GM12878 (cell line): ENCODE data around the gene EGFR. TPM values are rescaled to one million over a fixed set of nuclear protein-coding genes. Genes with fewer than 3 reads are reported as not detected.

ENCODE experiments used
- BACH1 ChIP-seq: fragments of 450-650 bp; IDR thresholded peaks from 2 replicates; pipeline ENCODE4 v1.6.1; 2017; ENCODE audit warnings: mild to moderate bottlenecking, borderline replicate concordance
- BRCA1 ChIP-seq: IDR thresholded peaks from 2 replicates; pipeline ENCODE4 v1.6.1; 2011; ENCODE audit warnings: low read depth, low read length, improper control_type of control experiment
- DPF2 ChIP-seq: fragments of 450-650 bp; IDR thresholded peaks from 2 replicates; pipeline ENCODE4 v1.6.1; 2017; ENCODE audit warnings: mild to moderate bottlenecking
- EGR1 ChIP-seq, 2 experiments: IDR thresholded peaks; 1 replicate in 1 of 2; 2 replicates in 1 of 2; pipeline ENCODE4 v1.6.1; 2011 to 2012; ENCODE audit warnings: low read depth in 2 of 2, low read length in 2 of 2, borderline replicate concordance in 1 of 2, mild to moderate bottlenecking in 1 of 2, moderate library complexity in 1 of 2
- EP300 ChIP-seq, 2 experiments: fragments of 150-350 bp in 1 of 2; IDR thresholded peaks; 2 replicates each; pipeline ENCODE4 v1.6.1; 2011 to 2012; ENCODE audit warnings: low read depth in 2 of 2, low read length in 2 of 2, borderline replicate concordance in 1 of 2, improper control_type of control experiment in 1 of 2, inconsistent platforms in 1 of 2; ENCODE audit not compliant: control insufficient read depth in 1 of 2
- EZH2 ChIP-seq: IDR thresholded peaks from 2 replicates; pipeline ENCODE4 v1.6.1; 2012; ENCODE audit warnings: low read depth, mild to moderate bottlenecking, control low read depth, inconsistent platforms, low read length, borderline replicate concordance; ENCODE audit not compliant: control insufficient read depth
- FOXM1 ChIP-seq: IDR thresholded peaks from 2 replicates; pipeline ENCODE4 v1.6.1; 2012; ENCODE audit warnings: low read depth, mild to moderate bottlenecking, inconsistent platforms, low read length, moderate library complexity
- JUND ChIP-seq: IDR thresholded peaks from 2 replicates; pipeline ENCODE4 v1.6.1; 2012; ENCODE audit warnings: low read depth, mild to moderate bottlenecking, low read length, improper control_type of control experiment, moderate library complexity
- KDM1A ChIP-seq: fragments of 200-600 bp; sonication (generic); IDR thresholded peaks from 2 replicates; pipeline ENCODE4 v1.6.1; 2016; ENCODE audit warnings: borderline replicate concordance
- NFXL1 ChIP-seq: fragments of 450-650 bp; IDR thresholded peaks from 2 replicates; pipeline ENCODE4 v1.6.1; 2017; ENCODE audit warnings: antibody characterized with exemption, mild to moderate bottlenecking, borderline replicate concordance
- RAD51 ChIP-seq: fragments of 450-650 bp; IDR thresholded peaks from 2 replicates; pipeline ENCODE4 v1.6.1; 2016; ENCODE audit warnings: moderate library complexity, mild to moderate bottlenecking, inconsistent platforms
- RBBP5 ChIP-seq: fragments of 200-600 bp; sonication (generic); conservative IDR thresholded peaks from 2 replicates; pipeline ENCODE4 v1.6.1; 2016
- SP1 ChIP-seq: IDR thresholded peaks from one replicate; pipeline ENCODE4 v1.6.1; 2011; ENCODE audit warnings: low read depth, low read length
- STAT3 ChIP-seq: IDR thresholded peaks from 2 replicates; pipeline ENCODE4 v1.6.1; 2011; ENCODE audit warnings: low read depth, low read length, improper control_type of control experiment
- TARDBP ChIP-seq: IDR thresholded peaks from 2 replicates; pipeline ENCODE4 v1.6.1; 2016; ENCODE audit warnings: borderline replicate concordance
- ZSCAN29 ChIP-seq: fragments of 450-650 bp; IDR thresholded peaks from 2 replicates; pipeline ENCODE4 v1.6.1; 2017; ENCODE audit warnings: mild to moderate bottlenecking, moderate library complexity
- polyA plus RNA-seq, 11 experiments: library from polyadenylated mRNA; depleted of rRNA in 4 of 11; unstranded in 6 of 11; stranded (reverse) in 5 of 11; fragments of >200 nt; fragmentation: Nextera tagmentation in 4 of 11; fragmentation: Illumina TruSeq in 1 of 11; extraction: Ambion mirVana in 4 of 11; extraction: Trizol in 1 of 11; gene quantifications; 1 replicate in 1 of 11; 2 replicates in 10 of 11; pipeline versions ENCODE4 v1.2.1 to v1.2.3, GENCODE V29; 2011 to 2016; ENCODE audit warnings: inconsistent platforms in 2 of 11, missing spikeins in 2 of 11, low read depth in 1 of 11
- total RNA-seq, 4 experiments: library from RNA; depleted of rRNA in 3 of 4; stranded (reverse); fragments of >200 nt in 3 of 4; fragmentation: Illumina TruSeq in 1 of 4; extraction: Trizol in 1 of 4; gene quantifications; 2 replicates each; pipeline versions ENCODE4 v1.2.1 to v1.2.3, GENCODE V29; 2013 to 2021
- TF ChIP-seq, protein P1 (sequence below): fragments of 450-650 bp; IDR thresholded peaks from 2 replicates; pipeline ENCODE4 v1.6.1; 2016; ENCODE audit warnings: mild to moderate bottlenecking, moderate library complexity, borderline replicate concordance
- TF ChIP-seq, protein P2 (sequence below): fragments of 450-650 bp; IDR thresholded peaks from 2 replicates; pipeline ENCODE4 v1.6.1; 2016; ENCODE audit warnings: mild to moderate bottlenecking
- TF ChIP-seq, protein P3 (sequence below): fragments of 450-650 bp; formaldehyde crosslinking; IDR thresholded peaks from 2 replicates; pipeline ENCODE4 v1.4.0; 2022; ENCODE audit warnings: mild to moderate bottlenecking, moderate library complexity
- TF ChIP-seq, protein P4 (sequence below): fragments of 450-650 bp; IDR thresholded peaks from 2 replicates; pipeline ENCODE4 v1.6.1; 2017; ENCODE audit warnings: mild to moderate bottlenecking, low read depth, inconsistent platforms; ENCODE audit not compliant: poor library complexity, severe bottlenecking

EGFR gene
- total and polyA plus RNA-seq, 10 of the 15 experiments (the other 5 are each of a cell fraction or from before 2014, with no cell fraction given): 0.01 to 0.31 TPM; not detected in 8

DNA sequence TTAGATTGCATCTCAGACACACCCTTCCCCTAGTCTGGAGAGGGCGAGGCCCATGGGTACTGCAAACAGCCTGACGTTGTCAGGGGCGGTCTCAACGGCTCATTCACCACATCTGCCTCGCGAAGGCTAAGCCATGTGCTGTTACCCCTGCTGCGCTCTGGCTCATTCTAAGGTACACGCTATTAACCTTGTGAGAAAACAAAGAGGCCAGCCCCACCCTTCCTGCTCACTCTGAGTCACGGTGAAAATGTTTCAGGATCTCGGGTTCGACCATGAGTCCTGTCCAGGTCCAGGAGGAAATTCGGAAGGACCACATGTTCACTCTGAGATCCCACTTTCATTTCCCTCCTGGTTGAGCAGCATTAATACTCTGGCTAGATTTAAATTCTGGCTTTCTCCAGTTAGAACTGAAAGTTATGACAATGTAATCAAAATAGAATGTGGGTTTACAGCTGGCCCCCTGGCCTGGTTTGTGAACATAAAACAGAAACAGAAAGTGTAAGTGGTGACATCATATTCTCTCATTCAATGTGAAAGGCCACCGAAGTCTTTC is 55.2 kb downstream of the EGFR start (continued):
- TF ChIP-seq, protein P1, sequence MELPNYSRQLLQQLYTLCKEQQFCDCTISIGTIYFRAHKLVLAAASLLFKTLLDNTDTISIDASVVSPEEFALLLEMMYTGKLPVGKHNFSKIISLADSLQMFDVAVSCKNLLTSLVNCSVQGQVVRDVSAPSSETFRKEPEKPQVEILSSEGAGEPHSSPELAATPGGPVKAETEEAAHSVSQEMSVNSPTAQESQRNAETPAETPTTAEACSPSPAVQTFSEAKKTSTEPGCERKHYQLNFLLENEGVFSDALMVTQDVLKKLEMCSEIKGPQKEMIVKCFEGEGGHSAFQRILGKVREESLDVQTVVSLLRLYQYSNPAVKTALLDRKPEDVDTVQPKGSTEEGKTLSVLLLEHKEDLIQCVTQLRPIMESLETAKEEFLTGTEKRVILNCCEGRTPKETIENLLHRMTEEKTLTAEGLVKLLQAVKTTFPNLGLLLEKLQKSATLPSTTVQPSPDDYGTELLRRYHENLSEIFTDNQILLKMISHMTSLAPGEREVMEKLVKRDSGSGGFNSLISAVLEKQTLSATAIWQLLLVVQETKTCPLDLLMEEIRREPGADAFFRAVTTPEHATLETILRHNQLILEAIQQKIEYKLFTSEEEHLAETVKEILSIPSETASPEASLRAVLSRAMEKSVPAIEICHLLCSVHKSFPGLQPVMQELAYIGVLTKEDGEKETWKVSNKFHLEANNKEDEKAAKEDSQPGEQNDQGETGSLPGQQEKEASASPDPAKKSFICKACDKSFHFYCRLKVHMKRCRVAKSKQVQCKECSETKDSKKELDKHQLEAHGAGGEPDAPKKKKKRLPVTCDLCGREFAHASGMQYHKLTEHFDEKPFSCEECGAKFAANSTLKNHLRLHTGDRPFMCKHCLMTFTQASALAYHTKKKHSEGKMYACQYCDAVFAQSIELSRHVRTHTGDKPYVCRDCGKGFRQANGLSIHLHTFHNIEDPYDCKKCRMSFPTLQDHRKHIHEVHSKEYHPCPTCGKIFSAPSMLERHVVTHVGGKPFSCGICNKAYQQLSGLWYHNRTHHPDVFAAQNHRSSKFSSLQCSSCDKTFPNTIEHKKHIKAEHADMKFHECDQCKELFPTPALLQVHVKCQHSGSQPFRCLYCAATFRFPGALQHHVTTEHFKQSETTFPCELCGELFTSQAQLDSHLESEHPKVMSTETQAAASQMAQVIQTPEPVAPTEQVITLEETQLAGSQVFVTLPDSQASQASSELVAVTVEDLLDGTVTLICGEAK: 0 out of 2 replicates have a peak, but pooled peaks have one; percentile 8
- peak in 1 of 2 experiments; percentile 40; a peak in 1 of 3 replicates for TF ChIP-seq EGR1 (IDR thresholded peaks at IDR 0.05; ENCODE audit: borderline replicate concordance in 1 of 2, low read depth in 2 of 2, low read length in 2 of 2)
- TF ChIP-seq BRCA1: no peak
- no peak for TF ChIP-seq ZSCAN29
- peak; percentile 56 for TF ChIP-seq SP1
- no peak for TF ChIP-seq BACH1
- TF ChIP-seq, protein P2, sequence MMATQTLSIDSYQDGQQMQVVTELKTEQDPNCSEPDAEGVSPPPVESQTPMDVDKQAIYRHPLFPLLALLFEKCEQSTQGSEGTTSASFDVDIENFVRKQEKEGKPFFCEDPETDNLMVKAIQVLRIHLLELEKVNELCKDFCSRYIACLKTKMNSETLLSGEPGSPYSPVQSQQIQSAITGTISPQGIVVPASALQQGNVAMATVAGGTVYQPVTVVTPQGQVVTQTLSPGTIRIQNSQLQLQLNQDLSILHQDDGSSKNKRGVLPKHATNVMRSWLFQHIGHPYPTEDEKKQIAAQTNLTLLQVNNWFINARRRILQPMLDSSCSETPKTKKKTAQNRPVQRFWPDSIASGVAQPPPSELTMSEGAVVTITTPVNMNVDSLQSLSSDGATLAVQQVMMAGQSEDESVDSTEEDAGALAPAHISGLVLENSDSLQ: peak; percentile 51; the same call in 1 of the 2 replicates
- peak; percentile 89 for TF ChIP-seq RBBP5
- TF ChIP-seq RAD51: peak; percentile 67; the same call in 1 of the 2 replicates
- TF ChIP-seq, protein P3, sequence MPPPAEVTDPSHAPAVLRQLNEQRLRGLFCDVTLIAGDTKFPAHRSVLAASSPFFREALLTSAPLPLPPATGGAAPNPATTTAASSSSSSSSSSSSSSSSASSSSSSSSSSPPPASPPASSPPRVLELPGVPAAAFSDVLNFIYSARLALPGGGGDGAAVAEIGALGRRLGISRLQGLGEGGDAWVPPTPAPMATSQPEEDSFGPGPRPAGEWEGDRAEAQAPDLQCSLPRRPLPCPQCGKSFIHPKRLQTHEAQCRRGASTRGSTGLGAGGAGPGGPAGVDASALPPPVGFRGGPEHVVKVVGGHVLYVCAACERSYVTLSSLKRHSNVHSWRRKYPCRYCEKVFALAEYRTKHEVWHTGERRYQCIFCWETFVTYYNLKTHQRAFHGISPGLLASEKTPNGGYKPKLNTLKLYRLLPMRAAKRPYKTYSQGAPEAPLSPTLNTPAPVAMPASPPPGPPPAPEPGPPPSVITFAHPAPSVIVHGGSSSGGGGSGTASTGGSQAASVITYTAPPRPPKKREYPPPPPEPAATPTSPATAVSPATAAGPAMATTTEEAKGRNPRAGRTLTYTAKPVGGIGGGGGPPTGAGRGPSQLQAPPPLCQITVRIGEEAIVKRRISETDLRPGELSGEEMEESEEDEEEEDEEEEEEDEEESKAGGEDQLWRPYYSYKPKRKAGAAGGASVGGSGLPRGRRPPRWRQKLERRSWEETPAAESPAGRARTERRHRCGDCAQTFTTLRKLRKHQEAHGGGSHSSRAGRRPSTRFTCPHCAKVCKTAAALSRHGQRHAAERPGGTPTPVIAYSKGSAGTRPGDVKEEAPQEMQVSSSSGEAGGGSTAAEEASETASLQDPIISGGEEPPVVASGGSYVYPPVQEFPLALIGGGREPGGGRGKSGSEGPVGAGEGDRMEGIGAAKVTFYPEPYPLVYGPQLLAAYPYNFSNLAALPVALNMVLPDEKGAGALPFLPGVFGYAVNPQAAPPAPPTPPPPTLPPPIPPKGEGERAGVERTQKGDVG (CRISPR knock-in tag): 0 out of 2 replicates have a peak, but pooled peaks have one; percentile 46
- peak; percentile 52 for TF ChIP-seq JUND
- peak; percentile 88 for TF ChIP-seq DPF2
- no peak for TF ChIP-seq NFXL1
- TF ChIP-seq EZH2: no peak
- no peak for TF ChIP-seq STAT3
- peak; percentile 73; the same call in 1 of the 2 replicates for TF ChIP-seq FOXM1
- TF ChIP-seq EP300 (IDR thresholded peaks at IDR 0.05; ENCODE audit: borderline replicate concordance in 1 of 2, control insufficient read depth in 1 of 2, low read depth in 2 of 2, low read length in 2 of 2): peak in 1 of 2 experiments; percentile 54; a peak in 1 of 4 replicates
- TF ChIP-seq KDM1A: no peak
- TF ChIP-seq, protein P4, sequence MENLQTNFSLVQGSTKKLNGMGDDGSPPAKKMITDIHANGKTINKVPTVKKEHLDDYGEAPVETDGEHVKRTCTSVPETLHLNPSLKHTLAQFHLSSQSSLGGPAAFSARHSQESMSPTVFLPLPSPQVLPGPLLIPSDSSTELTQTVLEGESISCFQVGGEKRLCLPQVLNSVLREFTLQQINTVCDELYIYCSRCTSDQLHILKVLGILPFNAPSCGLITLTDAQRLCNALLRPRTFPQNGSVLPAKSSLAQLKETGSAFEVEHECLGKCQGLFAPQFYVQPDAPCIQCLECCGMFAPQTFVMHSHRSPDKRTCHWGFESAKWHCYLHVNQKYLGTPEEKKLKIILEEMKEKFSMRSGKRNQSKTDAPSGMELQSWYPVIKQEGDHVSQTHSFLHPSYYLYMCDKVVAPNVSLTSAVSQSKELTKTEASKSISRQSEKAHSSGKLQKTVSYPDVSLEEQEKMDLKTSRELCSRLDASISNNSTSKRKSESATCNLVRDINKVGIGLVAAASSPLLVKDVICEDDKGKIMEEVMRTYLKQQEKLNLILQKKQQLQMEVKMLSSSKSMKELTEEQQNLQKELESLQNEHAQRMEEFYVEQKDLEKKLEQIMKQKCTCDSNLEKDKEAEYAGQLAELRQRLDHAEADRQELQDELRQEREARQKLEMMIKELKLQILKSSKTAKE: peak; percentile 82
- TF ChIP-seq TARDBP: no peak; the same call in 1 of the 2 replicates
